ENCODE measurements around the gene DIS3.

The DIS3 gene

DNA sequence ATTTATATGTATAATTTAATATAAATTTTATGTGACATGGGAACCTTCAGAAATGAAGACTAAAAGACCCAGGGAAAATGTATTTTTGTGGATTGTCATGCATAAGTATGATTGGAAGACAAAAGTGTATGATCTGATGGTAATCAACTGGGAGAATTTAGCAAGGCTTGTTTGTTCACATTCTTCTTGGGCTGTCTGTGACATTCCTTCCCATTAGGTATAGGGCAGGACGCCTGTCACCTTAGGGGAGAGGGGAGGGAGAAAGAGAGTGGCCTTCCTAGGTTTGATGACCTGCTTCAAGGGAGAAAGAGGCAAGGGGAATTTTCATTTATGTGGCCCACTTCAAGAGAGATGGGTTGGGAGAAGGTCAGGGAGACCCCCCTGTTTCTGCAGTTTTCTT lies 22.6 kb upstream of the DIS3 start:
- no peak for ATAC-seq
- TF ChIP-seq GLIS3 (CRISPR knock-in tag; IDR thresholded peaks at IDR 0.05) (no peak), ARNTL (CRISPR knock-in tag; IDR thresholded peaks at IDR 0.05; ENCODE audit: borderline replicate concordance, low read depth) (no peak), ZNF565 (CRISPR knock-in tag; conservative IDR thresholded peaks at IDR 0.05; ENCODE audit: low read depth) (no peak), ZC3H10 (CRISPR knock-in tag; IDR thresholded peaks at IDR 0.05) (no peak), SNAI2 (CRISPR knock-in tag; IDR thresholded peaks at IDR 0.05) (no peak), PPARA (CRISPR knock-in tag; IDR thresholded peaks at IDR 0.05; ENCODE audit: borderline replicate concordance) (no peak), CSDC2 (CRISPR knock-in tag; IDR thresholded peaks at IDR 0.05) (no peak), ESRRG (CRISPR knock-in tag; IDR thresholded peaks at IDR 0.05) (no peak), OSR1 (CRISPR knock-in tag; IDR thresholded peaks at IDR 0.05) (no peak), ZFP30 (CRISPR knock-in tag; IDR thresholded peaks at IDR 0.05) (no peak), BACH2 (CRISPR knock-in tag; IDR thresholded peaks at IDR 0.05; ENCODE audit: borderline replicate concordance) (no peak)
- TF ChIP-seq, protein P1, sequence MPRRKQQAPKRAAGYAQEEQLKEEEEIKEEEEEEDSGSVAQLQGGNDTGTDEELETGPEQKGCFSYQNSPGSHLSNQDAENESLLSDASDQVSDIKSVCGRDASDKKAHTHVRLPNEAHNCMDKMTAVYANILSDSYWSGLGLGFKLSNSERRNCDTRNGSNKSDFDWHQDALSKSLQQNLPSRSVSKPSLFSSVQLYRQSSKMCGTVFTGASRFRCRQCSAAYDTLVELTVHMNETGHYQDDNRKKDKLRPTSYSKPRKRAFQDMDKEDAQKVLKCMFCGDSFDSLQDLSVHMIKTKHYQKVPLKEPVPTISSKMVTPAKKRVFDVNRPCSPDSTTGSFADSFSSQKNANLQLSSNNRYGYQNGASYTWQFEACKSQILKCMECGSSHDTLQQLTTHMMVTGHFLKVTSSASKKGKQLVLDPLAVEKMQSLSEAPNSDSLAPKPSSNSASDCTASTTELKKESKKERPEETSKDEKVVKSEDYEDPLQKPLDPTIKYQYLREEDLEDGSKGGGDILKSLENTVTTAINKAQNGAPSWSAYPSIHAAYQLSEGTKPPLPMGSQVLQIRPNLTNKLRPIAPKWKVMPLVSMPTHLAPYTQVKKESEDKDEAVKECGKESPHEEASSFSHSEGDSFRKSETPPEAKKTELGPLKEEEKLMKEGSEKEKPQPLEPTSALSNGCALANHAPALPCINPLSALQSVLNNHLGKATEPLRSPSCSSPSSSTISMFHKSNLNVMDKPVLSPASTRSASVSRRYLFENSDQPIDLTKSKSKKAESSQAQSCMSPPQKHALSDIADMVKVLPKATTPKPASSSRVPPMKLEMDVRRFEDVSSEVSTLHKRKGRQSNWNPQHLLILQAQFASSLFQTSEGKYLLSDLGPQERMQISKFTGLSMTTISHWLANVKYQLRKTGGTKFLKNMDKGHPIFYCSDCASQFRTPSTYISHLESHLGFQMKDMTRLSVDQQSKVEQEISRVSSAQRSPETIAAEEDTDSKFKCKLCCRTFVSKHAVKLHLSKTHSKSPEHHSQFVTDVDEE (CRISPR knock-in tag; IDR thresholded peaks at IDR 0.05) = no peak
- TF ChIP-seq, protein P2, sequence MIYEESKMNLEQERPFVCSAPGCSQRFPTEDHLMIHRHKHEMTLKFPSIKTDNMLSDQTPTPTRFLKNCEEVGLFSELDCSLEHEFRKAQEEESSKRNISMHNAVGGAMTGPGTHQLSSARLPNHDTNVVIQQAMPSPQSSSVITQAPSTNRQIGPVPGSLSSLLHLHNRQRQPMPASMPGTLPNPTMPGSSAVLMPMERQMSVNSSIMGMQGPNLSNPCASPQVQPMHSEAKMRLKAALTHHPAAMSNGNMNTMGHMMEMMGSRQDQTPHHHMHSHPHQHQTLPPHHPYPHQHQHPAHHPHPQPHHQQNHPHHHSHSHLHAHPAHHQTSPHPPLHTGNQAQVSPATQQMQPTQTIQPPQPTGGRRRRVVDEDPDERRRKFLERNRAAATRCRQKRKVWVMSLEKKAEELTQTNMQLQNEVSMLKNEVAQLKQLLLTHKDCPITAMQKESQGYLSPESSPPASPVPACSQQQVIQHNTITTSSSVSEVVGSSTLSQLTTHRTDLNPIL (CRISPR knock-in tag; IDR thresholded peaks at IDR 0.05; ENCODE audit: low read depth) = no peak
- TF ChIP-seq, protein P3, sequence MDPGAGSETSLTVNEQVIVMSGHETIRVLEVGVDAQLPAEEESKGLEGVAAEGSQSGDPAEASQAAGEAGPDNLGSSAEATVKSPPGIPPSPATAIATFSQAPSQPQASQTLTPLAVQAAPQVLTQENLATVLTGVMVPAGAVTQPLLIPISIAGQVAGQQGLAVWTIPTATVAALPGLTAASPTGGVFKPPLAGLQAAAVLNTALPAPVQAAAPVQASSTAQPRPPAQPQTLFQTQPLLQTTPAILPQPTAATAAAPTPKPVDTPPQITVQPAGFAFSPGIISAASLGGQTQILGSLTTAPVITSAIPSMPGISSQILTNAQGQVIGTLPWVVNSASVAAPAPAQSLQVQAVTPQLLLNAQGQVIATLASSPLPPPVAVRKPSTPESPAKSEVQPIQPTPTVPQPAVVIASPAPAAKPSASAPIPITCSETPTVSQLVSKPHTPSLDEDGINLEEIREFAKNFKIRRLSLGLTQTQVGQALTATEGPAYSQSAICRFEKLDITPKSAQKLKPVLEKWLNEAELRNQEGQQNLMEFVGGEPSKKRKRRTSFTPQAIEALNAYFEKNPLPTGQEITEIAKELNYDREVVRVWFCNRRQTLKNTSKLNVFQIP (CRISPR knock-in tag; IDR thresholded peaks at IDR 0.05; ENCODE audit: borderline replicate concordance, low read depth) = no peak
- TF ChIP-seq, protein P4, sequence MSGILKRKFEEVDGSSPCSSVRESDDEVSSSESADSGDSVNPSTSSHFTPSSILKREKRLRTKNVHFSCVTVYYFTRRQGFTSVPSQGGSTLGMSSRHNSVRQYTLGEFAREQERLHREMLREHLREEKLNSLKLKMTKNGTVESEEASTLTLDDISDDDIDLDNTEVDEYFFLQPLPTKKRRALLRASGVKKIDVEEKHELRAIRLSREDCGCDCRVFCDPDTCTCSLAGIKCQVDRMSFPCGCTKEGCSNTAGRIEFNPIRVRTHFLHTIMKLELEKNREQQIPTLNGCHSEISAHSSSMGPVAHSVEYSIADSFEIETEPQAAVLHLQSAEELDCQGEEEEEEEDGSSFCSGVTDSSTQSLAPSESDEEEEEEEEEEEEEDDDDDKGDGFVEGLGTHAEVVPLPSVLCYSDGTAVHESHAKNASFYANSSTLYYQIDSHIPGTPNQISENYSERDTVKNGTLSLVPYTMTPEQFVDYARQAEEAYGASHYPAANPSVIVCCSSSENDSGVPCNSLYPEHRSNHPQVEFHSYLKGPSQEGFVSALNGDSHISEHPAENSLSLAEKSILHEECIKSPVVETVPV (CRISPR knock-in tag; IDR thresholded peaks at IDR 0.05) = no peak

DNA sequence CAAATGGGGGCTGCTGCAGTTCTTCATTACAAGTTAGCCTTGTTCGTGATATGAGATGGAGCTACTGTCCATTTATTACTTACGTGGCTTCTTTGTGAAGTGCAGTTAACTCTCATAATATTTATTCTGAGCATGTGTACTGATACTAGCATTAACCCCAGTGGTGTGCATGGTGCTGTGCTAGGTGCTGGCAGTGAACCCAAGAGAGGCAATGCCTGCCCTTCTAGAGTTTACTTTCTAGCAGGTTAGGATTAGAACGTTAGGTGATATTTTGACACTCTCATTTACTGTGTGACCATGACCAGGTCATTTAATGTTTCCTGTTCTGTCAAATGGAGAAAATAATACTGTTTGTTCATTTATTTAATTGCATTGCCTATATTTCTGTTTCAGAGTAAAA lies 17.1 kb upstream of the DIS3 start:
- ATAC-seq = no peak
- no peak for TF ChIP-seq TOX (CRISPR knock-in tag; IDR thresholded peaks at IDR 0.05; ENCODE audit: borderline replicate concordance)
- TF ChIP-seq, protein P1 (CRISPR knock-in tag; IDR thresholded peaks at IDR 0.05) = no peak
- no peak for TF ChIP-seq ZNF8 (CRISPR knock-in tag; IDR thresholded peaks at IDR 0.05)
- TF ChIP-seq ARNTL (CRISPR knock-in tag; IDR thresholded peaks at IDR 0.05; ENCODE audit: borderline replicate concordance, low read depth) = no peak
- no peak for TF ChIP-seq ZC3H10 (CRISPR knock-in tag; IDR thresholded peaks at IDR 0.05)
- TF ChIP-seq BACH2 (CRISPR knock-in tag; IDR thresholded peaks at IDR 0.05; ENCODE audit: borderline replicate concordance) = no peak
- no peak for TF ChIP-seq ISL1 (CRISPR knock-in tag; IDR thresholded peaks at IDR 0.05)
- TF ChIP-seq, protein P4 (CRISPR knock-in tag; IDR thresholded peaks at IDR 0.05) = no peak
- TF ChIP-seq ESRRG (CRISPR knock-in tag; IDR thresholded peaks at IDR 0.05) = no peak
- TF ChIP-seq RARB (CRISPR knock-in tag; IDR thresholded peaks at IDR 0.05) = no peak
- TF ChIP-seq GLIS3 (CRISPR knock-in tag; IDR thresholded peaks at IDR 0.05) = no peak
- no peak for TF ChIP-seq ZNF70 (CRISPR knock-in tag; IDR thresholded peaks at IDR 0.05)
- TF ChIP-seq, protein P3 (CRISPR knock-in tag; IDR thresholded peaks at IDR 0.05; ENCODE audit: borderline replicate concordance, low read depth) = no peak
- TF ChIP-seq ZFP30 (CRISPR knock-in tag; IDR thresholded peaks at IDR 0.05) = no peak
- TF ChIP-seq OSR1 (CRISPR knock-in tag; IDR thresholded peaks at IDR 0.05) = no peak
- no peak for TF ChIP-seq ZFP3 (CRISPR knock-in tag; IDR thresholded peaks at IDR 0.05)
- TF ChIP-seq, protein P5, sequence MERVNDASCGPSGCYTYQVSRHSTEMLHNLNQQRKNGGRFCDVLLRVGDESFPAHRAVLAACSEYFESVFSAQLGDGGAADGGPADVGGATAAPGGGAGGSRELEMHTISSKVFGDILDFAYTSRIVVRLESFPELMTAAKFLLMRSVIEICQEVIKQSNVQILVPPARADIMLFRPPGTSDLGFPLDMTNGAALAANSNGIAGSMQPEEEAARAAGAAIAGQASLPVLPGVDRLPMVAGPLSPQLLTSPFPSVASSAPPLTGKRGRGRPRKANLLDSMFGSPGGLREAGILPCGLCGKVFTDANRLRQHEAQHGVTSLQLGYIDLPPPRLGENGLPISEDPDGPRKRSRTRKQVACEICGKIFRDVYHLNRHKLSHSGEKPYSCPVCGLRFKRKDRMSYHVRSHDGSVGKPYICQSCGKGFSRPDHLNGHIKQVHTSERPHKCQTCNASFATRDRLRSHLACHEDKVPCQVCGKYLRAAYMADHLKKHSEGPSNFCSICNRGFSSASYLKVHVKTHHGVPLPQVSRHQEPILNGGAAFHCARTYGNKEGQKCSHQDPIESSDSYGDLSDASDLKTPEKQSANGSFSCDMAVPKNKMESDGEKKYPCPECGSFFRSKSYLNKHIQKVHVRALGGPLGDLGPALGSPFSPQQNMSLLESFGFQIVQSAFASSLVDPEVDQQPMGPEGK (CRISPR knock-in tag; IDR thresholded peaks at IDR 0.05; ENCODE audit: borderline replicate concordance) = no peak
- no peak for TF ChIP-seq CSDC2 (CRISPR knock-in tag; IDR thresholded peaks at IDR 0.05)
- TF ChIP-seq ZNF565 (CRISPR knock-in tag; conservative IDR thresholded peaks at IDR 0.05; ENCODE audit: low read depth) = no peak

Measured in SK-N-SH treated with all-trans-retinoic acid at 6 μM for 48 hours (cell line).